Measurements from ENCODE around the gene ZFYVE16. TPM values are rescaled to one million over a fixed set of nuclear protein-coding genes. Genes with fewer than 3 reads are reported as not detected.
"Not testable (repeated sequence)": the region's sequence is repeated elsewhere in the genome, so short reads cannot be mapped to it uniquely, and the experiment has no call there.

ZFYVE16 gene
- total RNA-seq, 4 donors from 2014 or later = 24.3 to 64.0 (median 34.0) TPM

DNA sequence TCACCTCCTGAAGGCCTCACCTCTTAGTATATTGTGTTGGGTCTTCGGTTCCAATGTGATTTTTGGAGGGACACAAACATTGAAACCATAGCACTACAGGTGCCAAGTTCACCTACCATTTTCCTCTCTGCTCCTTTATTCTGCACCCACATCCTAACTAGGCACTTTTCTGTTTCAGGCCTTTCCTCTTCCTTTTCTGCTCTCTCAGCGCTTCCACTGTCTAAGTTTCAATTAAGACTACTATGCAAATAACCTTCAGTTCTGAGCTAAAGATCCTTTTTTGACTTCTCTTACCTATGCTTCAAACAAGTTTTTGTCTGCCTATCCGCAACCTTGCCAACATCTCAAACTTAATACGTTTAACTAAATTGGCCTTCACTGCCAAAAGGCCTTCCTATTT, 25.4 kb upstream of the ZFYVE16 start:
- no peaks in the 10 kb centered on the region for H3K27me3 ChIP-seq
- no peaks in the 10 kb centered on the region for H3K9me3 ChIP-seq
- TF ChIP-seq POLR2AphosphoS5 (IDR thresholded peaks at IDR 0.05) (no peak), POLR2A (IDR thresholded peaks at IDR 0.05) (no peak), CTCF (IDR thresholded peaks at IDR 0.05) (no peak), EP300 (IDR thresholded peaks at IDR 0.05; ENCODE audit: low read depth) (no peak)
- no peaks in the 10 kb centered on the region for H3K4me1 ChIP-seq
- no peak for DNase-seq
- in situ Hi-C loops (cut with MboI; ENCODE audit: low pct_ligation_motif_present in 1 of 4, low pct_unique_long_range_greater_than_20kb in 1 of 4, low sequenced_read_pairs in 3 of 4) (no loop called here), intact Hi-C loops (cut with DNase I; ENCODE audit: low total_unique reads) (no loop called here)
- H3K4me3 ChIP-seq = no peak overlapping the region
- 77 to 92% methylated on average over 4 of the region's 4 CpGs for WGBS, 2 donors (ENCODE audit: low coverage in 1 of 2)
- no peaks in the 10 kb centered on the region for H3K36me3 ChIP-seq
- H3K27ac ChIP-seq = no peak overlapping the region

- Histone ChIP-seq H3K36me3 (no peaks in the 10 kb centered on the region), H3K4me1 (no peaks in the 10 kb centered on the region), H3K27me3 (no peaks in the 10 kb centered on the region), H3K27ac (no peak overlapping the region), H3K4me3 (no peak overlapping the region), H3K9me3 (no peaks in the 10 kb centered on the region)
- 75 to 84% methylated on average over 2 to 3 of the region's 3 CpGs for WGBS, 2 donors (ENCODE audit: low coverage in 1 of 2)
- in situ Hi-C loops (cut with MboI; ENCODE audit: low pct_ligation_motif_present in 1 of 4, low pct_unique_long_range_greater_than_20kb in 1 of 4, low sequenced_read_pairs in 3 of 4) (no loop called here), intact Hi-C loops (cut with DNase I; ENCODE audit: low total_unique reads) (no loop called here)
- DNase-seq = no peak
- TF ChIP-seq CTCF (IDR thresholded peaks at IDR 0.05) (no peak), POLR2A (IDR thresholded peaks at IDR 0.05) (no peak), POLR2AphosphoS5 (IDR thresholded peaks at IDR 0.05) (no peak)
Observed at GRCh38 chr5:80387063-80387768, 20.6 kb upstream of the ZFYVE16 start.

DNA sequence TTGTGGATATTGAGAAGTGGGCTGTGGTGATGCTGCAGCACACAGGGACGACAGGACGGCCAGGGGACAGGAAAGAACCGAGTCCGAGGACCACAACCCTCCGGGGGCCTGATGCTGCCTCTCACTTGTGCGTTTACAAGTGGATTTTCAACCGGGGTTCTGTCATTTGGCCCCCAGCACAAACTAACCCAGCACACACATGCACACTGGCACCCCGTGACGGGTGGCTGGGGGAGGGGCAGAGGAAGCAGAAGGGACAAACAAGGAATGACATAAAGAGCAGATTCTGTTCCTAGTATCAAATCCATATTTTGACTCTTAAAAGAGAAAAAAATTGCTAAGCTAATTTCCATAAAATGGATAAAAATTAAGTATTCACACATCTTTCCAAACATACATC, 18.3 kb upstream of the ZFYVE16 start:
- Histone ChIP-seq H3K9me3 (no peaks in the 10 kb centered on the region), H3K27ac (no peak overlapping the region), H3K4me1 (no peaks in the 10 kb centered on the region), H3K27me3 (no peaks in the 10 kb centered on the region), H3K36me3 (no peaks in the 10 kb centered on the region), H3K4me3 (no peak overlapping the region)
- TF ChIP-seq CTCF (IDR thresholded peaks at IDR 0.05) (no peak), POLR2A (IDR thresholded peaks at IDR 0.05) (no peak), POLR2AphosphoS5 (IDR thresholded peaks at IDR 0.05) (no peak), EP300 (IDR thresholded peaks at IDR 0.05; ENCODE audit: low read depth) (no peak)
- peak; percentile 19 for DNase-seq
- 63 to 75% methylated on average over 9 of the region's 9 CpGs for WGBS, 2 donors (ENCODE audit: low coverage in 1 of 2)
- intact Hi-C loops (cut with DNase I; ENCODE audit: low total_unique reads) = no loop called here
- in situ Hi-C loops (cut with MboI; ENCODE audit: low pct_ligation_motif_present in 1 of 4, low pct_unique_long_range_greater_than_20kb in 1 of 4, low sequenced_read_pairs in 3 of 4) = no loop called here

DNA sequence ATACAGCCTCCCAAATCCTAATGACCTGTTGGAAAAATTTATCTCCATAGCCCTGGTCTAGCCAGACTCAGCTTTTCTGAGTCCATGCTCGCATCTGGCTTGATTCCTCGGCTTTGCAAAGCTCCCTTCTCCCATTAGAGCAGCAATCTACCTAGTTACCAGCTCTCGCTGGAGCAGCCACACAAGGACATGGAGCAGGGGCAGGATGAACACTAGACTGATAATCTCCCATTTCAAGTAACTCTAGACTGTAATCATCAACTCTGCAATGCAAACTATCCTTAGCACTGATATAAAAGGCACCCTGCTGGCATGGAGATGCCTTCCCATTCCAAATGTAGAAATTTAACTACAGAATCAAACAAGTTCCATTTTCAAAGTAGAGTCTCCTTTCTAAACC, 17.5 kb upstream of the ZFYVE16 start:
- in situ Hi-C loops (cut with MboI; ENCODE audit: low pct_ligation_motif_present in 1 of 4, low pct_unique_long_range_greater_than_20kb in 1 of 4, low sequenced_read_pairs in 3 of 4); DNase-seq; H3K27ac ChIP-seq; H3K9me3 ChIP-seq; H3K4me1 ChIP-seq; H3K4me3 ChIP-seq; H3K27me3 ChIP-seq; intact Hi-C loops (cut with DNase I; ENCODE audit: low total_unique reads); H3K36me3 ChIP-seq: not testable (repeated sequence)
- 94 to 100% methylated on average over 1 to 3 of the region's 3 CpGs for WGBS, 2 donors (ENCODE audit: low coverage in 1 of 2)

DNA sequence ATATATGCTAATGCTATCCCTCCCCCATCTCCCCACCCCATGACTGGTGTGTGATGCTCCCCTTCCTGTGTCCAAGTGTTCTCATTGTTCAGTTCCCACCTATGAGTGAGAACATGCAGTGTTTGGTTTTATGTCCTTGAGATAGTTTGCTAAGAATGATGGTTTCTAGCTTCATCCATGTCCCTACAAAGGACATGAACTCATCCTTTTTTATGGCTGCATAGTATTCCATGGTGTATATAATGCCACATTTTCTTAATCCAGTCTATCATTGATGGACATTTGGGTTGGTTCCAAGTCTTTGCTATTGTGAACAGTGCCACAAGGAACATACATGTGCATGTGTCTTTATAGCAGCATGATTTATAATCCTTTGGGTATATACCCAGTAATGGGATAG, 16.6 kb upstream of the ZFYVE16 start:
- H3K4me1 ChIP-seq; H3K4me3 ChIP-seq; H3K27ac ChIP-seq; H3K36me3 ChIP-seq; H3K27me3 ChIP-seq; H3K9me3 ChIP-seq; DNase-seq; in situ Hi-C loops (cut with MboI; ENCODE audit: low pct_ligation_motif_present in 1 of 4, low pct_unique_long_range_greater_than_20kb in 1 of 4, low sequenced_read_pairs in 3 of 4); intact Hi-C loops (cut with DNase I; ENCODE audit: low total_unique reads): not testable (repeated sequence)
